Mucosa of rectum (tissue), 2 donors: Measurements from ENCODE around the gene EPHB2.

ENCODE experiments used
- H3K27ac ChIP-seq, 2 donors: one replicate each; pipeline ENCODE4 v1.7.0; 2013; ENCODE audit warnings: inconsistent platforms in 2 of 2, low read depth in 2 of 2, low read length in 2 of 2
- H3K27me3 ChIP-seq, 2 donors: one replicate each; pipeline ENCODE4 v1.7.0; 2013; ENCODE audit warnings: low read length in 2 of 2; ENCODE audit not compliant: control insufficient read depth in 2 of 2, insufficient read depth in 2 of 2
- H3K36me3 ChIP-seq, 2 donors: one replicate each; pipeline ENCODE4 v1.7.0; 2013; ENCODE audit warnings: low read length in 2 of 2; ENCODE audit not compliant: control insufficient read depth in 2 of 2, insufficient read depth in 2 of 2
- H3K4me1 ChIP-seq, 2 donors: one replicate each; pipeline ENCODE4 v1.7.0; 2013; ENCODE audit warnings: low read length in 2 of 2, mild to moderate bottlenecking in 1 of 2; ENCODE audit not compliant: control insufficient read depth in 2 of 2, insufficient read depth in 2 of 2
- H3K4me3 ChIP-seq, 2 donors: one replicate each; pipeline ENCODE4 v1.7.0; 2013; ENCODE audit warnings: low read length in 2 of 2
- H3K9ac ChIP-seq, 2 donors: one replicate each; pipeline ENCODE4 v1.7.0; 2013; ENCODE audit warnings: low read length in 2 of 2, low read depth in 1 of 2, mild to moderate bottlenecking in 1 of 2
- H3K9me3 ChIP-seq, 2 donors: one replicate each; pipeline ENCODE4 v1.7.0; 2013; ENCODE audit warnings: low read length in 2 of 2; ENCODE audit not compliant: control insufficient read depth in 2 of 2
- donor health status: healthy.
- donor health status: Normal muscosa, but diverticular disease.

Gene EPHB2

DNA sequence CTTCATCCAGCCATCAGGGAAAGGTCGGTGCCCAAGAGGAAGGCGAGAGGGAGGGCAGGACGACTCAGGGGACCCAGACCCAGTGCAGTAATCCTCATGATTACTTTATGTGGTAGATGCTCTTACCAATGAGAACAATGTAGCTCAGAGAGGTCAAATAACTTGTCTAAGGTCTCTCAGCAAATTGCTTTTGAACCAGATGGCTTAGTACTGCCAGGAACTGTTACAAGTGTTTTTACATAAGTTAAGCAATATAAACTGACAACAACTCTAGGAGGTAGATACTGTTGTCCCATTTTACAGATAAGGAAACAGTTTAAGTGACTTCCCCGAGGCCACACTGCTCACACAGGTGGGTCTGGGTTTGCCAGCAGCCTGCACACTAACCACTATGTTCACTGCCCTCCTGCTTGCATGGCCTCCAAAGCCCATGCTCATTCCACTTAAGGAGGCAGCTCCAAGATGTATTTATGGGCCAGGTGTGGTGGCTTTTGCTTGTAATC is 150.3 kb downstream of the EPHB2 start:
- H3K9ac ChIP-seq: no peak overlapping the region

DNA sequence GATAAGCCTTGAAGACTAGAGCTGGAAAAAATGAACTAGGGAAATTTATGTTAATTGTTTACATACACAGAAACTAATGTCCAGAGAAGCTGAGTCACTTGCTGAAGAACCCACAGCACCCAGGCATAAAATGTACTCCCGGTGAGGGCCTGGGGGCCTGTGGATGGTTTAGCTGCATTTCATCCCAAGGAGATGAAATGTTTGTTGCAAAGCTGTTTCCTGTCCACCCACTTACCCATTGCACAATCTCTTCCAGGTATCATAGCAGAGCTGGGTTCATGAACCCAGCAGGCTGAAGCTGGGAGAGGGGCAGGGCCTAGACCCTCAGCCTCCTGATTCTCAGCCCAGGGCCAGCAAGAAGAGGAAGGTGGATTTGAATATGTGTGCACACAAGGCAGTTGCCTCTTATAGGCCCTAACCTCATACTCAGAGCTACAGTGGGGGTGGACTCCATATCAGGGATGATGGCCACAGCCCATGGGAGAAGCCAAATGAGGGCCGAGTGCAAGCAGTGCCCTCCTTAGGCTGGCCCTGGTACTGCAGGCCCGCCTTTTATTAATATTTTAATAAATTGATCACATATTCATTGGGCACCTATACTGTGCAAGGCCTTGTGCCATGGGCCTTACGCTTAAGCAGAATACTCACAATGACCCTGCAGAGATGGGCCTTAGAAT is 151.3 kb downstream of the EPHB2 start:
- Histone ChIP-seq H3K9ac (no peak overlapping the region), H3K4me1 (no peaks in the 10 kb centered on the region), H3K27me3 (no peaks in the 10 kb centered on the region), H3K4me3 (no peak overlapping the region), H3K36me3 (peaks cover 12 to 23% of the 10 kb centered on the region in 2 donors), H3K27ac (no peak overlapping the region), H3K9me3 (no peaks in the 10 kb centered on the region)

More for the DNA sequence above, 150.3 kb downstream of the EPHB2 start:
- Histone ChIP-seq H3K27me3 (no peaks in the 10 kb centered on the region), H3K4me1 (no peaks in the 10 kb centered on the region), H3K4me3 (no peak overlapping the region), H3K36me3 (peaks cover 9 to 21% of the 10 kb centered on the region in 2 donors), H3K9me3 (no peaks in the 10 kb centered on the region), H3K27ac (no peak overlapping the region)

GRCh38 chr1:22862752-22863151 is 152.1 kb downstream of the EPHB2 start:
- Histone ChIP-seq H3K9ac (no peak overlapping the region), H3K4me1 (no peaks in the 10 kb centered on the region), H3K4me3 (no peak overlapping the region), H3K36me3 (peaks cover 16 to 27% of the 10 kb centered on the region in 2 donors), H3K9me3 (no peaks in the 10 kb centered on the region), H3K27me3 (no peaks in the 10 kb centered on the region), H3K27ac (no peak overlapping the region)

- no peaks in the 10 kb centered on the region for H3K9me3 ChIP-seq
- H3K27me3 ChIP-seq: no peaks in the 10 kb centered on the region
- H3K4me1 ChIP-seq: no peaks in the 10 kb centered on the region
- no peak overlapping the region for H3K4me3 ChIP-seq
- H3K27ac ChIP-seq: no peak overlapping the region
- peaks cover 21 to 27% of the 10 kb centered on the region in 2 donors for H3K36me3 ChIP-seq
- no peak overlapping the region for H3K9ac ChIP-seq
Measured at GRCh38 chr1:22863766-22864165, 153.1 kb downstream of the EPHB2 start.

DNA sequence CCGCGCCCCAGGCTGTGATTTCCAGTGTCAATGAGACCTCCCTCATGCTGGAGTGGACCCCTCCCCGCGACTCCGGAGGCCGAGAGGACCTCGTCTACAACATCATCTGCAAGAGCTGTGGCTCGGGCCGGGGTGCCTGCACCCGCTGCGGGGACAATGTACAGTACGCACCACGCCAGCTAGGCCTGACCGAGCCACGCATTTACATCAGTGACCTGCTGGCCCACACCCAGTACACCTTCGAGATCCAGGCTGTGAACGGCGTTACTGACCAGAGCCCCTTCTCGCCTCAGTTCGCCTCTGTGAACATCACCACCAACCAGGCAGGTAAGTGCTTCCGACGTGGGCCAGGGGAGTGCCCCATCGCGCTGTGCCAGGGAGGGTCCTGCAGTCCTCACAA is 154.2 kb downstream of the EPHB2 start:
- Histone ChIP-seq H3K27me3 (no peaks in the 10 kb centered on the region), H3K4me1 (no peaks in the 10 kb centered on the region), H3K4me3 (no peak overlapping the region), H3K27ac (no peak overlapping the region), H3K36me3 (peaks cover 27 to 30% of the 10 kb centered on the region in 2 donors), H3K9ac (no peak overlapping the region), H3K9me3 (no peaks in the 10 kb centered on the region)

DNA sequence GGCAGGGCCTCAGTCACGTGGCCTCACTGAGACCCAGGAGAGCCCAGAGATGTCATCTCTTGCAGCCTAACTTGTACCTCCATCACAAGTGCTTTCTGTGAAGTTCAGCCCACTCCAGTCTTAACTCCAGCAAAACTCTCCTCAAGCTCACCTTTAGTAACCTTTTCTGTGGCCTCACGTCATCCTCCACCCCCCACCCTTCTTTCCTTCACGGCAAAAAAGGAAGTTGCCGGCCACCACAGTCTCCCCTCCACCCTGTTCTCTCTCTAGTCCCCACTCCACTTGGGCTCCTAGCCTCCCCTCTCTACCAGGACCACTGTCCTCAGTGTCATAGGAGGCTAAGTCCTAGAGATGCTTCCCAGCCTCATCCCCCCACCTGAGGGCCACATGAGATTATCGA is 155.1 kb downstream of the EPHB2 start:
- Histone ChIP-seq H3K4me1 (no peaks in the 10 kb centered on the region), H3K9me3 (no peaks in the 10 kb centered on the region), H3K9ac (no peak overlapping the region), H3K4me3 (no peak overlapping the region), H3K27ac (no peak overlapping the region), H3K36me3 (peaks cover 30 to 32% of the 10 kb centered on the region in 2 donors), H3K27me3 (no peaks in the 10 kb centered on the region)

- Histone ChIP-seq H3K27me3 (no peaks in the 10 kb centered on the region), H3K27ac (no peak overlapping the region), H3K4me3 (no peak overlapping the region), H3K36me3 (peaks cover 35 to 36% of the 10 kb centered on the region in 2 donors), H3K9me3 (no peaks in the 10 kb centered on the region), H3K9ac (no peak overlapping the region), H3K4me1 (no peaks in the 10 kb centered on the region)
Measured at GRCh38 chr1:22866868-22867267, 156.2 kb downstream of the EPHB2 start.

DNA sequence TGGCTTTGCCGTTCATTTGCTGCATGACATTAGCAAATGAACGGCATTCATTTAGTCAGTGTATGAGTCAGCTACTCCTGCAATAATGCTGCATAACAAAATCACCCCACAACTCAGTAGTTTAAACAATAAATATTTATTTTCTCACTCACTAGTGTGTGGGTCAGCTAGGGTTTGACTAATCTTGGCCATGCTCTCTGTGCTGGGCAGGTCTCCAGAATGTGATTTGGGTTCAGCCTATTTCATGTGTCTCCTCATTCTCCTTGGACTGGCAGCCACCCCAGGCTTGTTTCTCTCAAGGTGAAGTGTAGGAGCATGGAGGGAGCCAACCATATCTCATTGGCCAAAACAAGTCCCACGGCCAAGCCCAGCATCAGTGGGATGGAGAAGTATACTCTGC is 157.7 kb downstream of the EPHB2 start:
- Histone ChIP-seq H3K27ac (no peak overlapping the region), H3K27me3 (no peaks in the 10 kb centered on the region), H3K4me3 (no peak overlapping the region), H3K4me1 (no peaks in the 10 kb centered on the region), H3K9me3 (no peaks in the 10 kb centered on the region), H3K36me3 (peaks cover 35 to 43% of the 10 kb centered on the region in 2 donors), H3K9ac (no peak overlapping the region)

DNA sequence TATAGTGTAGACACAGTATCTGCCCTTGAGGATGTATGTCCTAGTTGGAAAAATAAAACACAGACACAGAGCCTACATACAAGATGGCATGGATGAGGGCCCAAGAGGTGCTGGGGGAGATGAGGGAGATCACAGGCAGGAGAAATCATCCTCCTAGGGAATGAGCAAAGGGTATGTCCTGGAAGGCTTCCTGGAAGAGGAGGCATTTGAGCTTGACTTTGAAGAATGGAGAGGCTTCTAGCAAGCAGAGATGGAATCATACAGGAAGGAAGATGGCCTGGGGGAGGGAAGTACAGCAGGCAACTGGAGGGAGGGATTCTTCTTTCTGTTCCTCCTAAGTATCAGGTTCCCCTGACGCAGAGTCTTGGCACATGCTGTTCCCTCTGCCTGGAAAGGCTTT is 158.7 kb downstream of the EPHB2 start:
- Histone ChIP-seq H3K9me3 (no peaks in the 10 kb centered on the region), H3K4me1 (no peaks in the 10 kb centered on the region), H3K9ac (no peak overlapping the region), H3K36me3 (peaks cover 39 to 47% of the 10 kb centered on the region in 2 donors), H3K4me3 (no peak overlapping the region), H3K27ac (no peak overlapping the region), H3K27me3 (no peaks in the 10 kb centered on the region)

GRCh38 chr1:22870201-22870871 is 159.7 kb downstream of the EPHB2 start:
- Histone ChIP-seq H3K27ac (no peak overlapping the region), H3K36me3 (peaks cover 33 to 44% of the 10 kb centered on the region in 2 donors), H3K9me3 (no peaks in the 10 kb centered on the region), H3K4me3 (no peak overlapping the region), H3K9ac (no peak overlapping the region), H3K4me1 (no peaks in the 10 kb centered on the region), H3K27me3 (no peaks in the 10 kb centered on the region)
